Umbilical cord (tissue), 2 donors: ENCODE data around the gene GRAP. TPM values are rescaled to one million over a fixed set of nuclear protein-coding genes. Genes with fewer than 3 reads are reported as not detected.
A peak's percentile ranks its signal among the peaks of the same experiment; 100 is the strongest.
"Not testable (repeated sequence)": the region's sequence is repeated elsewhere in the genome, so short reads cannot be mapped to it uniquely, and the experiment has no call there.

Source experiments
- DNase-seq: peaks from one replicate; pipeline ENCODE4 v3.0.0-alpha.2; 2015; ENCODE audit warnings: low spot score
- total RNA-seq: library from RNA; depleted of rRNA; stranded (reverse); fragments of >200 nt; gene quantifications from one replicate; pipeline ENCODE4 v1.2.3, GENCODE V29; 2014; ENCODE audit warnings: low replicate concordance; ENCODE audit not compliant: insufficient read depth

The GRAP gene
- total RNA-seq, 1 donor from 2014 or later, result 5.1 TPM

DNA sequence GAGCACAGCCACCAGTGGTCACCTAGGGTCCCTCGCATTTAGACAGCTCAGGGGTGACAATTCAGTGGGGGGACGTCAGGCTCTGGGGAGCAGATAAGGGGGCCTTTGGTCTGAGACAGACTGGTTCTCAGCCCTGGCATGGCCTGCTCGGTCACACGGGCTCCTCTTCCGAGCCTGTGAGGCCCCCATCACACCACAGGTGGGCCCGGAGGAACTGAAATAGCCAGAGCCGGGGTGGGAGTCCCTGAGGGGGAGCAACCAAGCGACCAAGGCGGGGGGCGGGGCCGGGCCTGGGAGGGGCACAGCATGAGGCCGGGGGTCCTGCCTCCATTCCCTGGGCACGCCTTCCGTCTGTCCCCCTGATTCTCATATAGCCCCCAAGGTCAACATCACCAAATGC lies 4.4 kb downstream of the GRAP start:
- DNase-seq, result not testable (repeated sequence)

DNA sequence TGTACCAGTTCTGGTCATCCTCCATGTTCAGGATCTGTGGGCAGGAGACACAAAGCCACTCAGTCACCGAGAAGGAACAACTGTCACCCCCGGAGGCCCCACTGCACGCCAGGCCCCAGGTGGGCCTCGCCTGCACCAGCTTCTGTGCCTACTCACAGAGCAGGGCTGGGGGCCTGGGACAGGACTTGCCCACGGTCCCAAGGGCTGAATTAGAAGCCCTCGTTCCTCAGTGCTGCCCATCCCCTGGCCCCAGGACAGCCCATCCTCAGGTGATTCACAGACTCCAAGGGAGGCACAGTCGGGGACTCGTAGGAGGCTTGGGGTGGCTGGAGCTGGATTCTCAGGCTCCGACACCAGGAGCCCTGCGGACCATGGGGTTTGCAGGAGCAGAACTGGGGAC lies 4.9 kb downstream of the GRAP start:
- not testable (repeated sequence) for DNase-seq

DNA sequence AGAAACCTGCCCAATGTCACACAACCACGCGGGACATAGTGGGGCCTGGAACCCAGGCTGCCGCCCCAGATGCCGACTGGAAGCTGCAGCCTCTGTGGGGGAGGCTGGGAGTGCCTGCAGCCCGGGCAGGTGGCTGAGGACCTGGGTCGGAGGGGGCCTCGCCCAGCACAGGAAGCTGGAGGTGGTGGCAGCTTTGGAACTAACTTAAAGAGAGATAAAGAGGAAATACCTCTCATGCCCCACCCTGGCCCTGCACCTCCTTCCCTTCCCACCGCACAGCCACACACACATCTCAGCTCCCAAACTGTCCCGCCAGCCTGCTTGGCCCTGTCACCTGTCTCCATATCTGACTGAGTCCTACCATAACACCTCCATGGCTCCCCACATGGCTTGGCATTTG lies 6.4 kb downstream of the GRAP start:
- DNase-seq, result not testable (repeated sequence)

DNA sequence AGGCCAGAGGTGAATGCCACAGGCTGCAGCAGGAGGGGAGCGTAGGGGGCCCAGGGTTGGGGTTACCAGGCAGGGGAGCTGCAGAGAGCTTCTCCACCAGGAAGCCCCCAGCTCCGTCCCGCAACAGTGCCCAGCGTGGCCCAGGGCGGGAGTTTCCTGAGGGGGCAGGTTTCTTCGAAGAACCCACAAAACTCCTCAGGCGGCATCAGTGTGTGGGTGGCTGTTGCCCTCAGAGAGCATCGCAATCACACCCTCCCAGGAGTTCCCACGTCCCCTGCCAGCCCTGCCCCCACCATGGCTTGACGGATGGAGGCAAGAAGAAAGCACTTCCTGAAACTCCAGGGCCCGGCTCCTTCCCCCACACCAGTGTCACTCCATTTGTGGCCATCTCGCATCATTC lies 8.0 kb downstream of the GRAP start:
- DNase-seq, result not testable (repeated sequence)

DNA sequence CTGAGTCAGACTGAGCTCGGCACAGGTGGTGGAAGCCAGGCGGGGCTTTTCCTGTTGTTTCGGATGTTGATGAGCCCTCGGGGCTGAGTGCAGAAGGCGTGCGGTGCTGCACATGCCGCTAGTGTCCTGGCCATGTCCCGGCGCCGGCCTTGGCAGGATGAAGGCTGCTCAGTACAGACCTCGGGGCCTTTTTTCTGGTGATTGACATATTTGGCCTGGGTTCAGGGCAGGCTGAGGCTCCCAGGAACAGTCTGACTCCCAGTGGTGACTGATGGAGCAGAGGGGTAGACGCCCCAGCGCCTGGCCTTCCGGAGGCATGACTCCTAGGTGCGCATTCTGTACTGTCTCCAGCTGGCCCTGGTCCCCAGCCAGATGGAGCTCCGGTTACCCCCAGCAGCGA lies 8.8 kb downstream of the GRAP start:
- DNase-seq, result not testable (repeated sequence)

DNA sequence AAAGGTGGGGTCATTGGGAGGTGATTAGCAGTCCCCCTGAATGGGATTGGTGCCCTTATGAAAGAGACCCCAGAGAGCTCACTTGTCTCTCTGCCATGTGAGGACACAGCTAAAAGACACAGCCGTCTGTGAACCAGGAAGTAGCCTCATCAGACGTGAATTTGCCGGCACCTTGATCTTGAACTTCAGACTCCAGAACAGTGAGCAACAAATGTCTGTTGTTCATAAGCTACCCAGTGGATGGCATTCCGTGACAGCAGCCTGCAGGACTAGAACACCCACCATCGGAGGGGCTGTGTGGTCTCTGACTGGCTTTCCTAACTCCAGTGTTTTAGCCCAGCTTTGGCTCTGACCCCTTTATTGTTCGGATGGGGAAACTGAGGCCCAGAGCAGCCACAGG lies 9.2 kb downstream of the GRAP start:
- DNase-seq, result not testable (repeated sequence)

- not testable (repeated sequence) for DNase-seq
Measured at GRCh38 chr17:19036186-19036585, 10.6 kb downstream of the GRAP start.

DNA sequence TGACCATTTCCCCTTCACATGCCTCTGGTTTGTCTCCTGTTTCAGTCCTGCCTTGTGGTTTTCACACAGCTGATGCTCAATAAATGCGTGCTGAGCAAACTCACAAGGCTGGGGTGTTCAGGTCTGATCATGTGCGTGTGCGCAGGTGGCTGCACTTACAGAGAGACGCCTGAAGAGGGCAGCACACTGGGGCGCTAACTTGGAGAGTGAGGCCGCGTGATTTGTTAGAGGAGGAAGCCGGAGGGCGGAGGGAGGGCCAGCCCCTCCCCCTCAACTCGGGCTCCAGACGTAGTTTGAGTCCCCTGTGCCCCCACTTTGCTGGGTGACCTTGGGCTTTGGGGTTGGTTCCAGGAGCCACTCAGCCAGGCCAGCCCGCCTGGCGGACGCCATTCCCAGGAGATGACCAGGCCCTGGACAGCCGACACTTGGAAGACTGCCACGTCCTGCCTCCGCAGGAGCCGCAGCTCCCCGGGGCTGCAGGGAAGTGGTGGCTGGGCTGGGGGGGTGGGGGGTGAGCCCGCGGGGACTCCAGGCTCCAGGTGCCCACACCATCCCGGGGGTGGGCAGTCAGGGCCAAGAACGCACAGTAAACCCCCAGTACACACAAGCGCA lies 14.3 kb downstream of the GRAP start:
- DNase-seq, result not testable (repeated sequence)

- not testable (repeated sequence) for DNase-seq
Measured at GRCh38 chr17:19031729-19032128, 15.0 kb downstream of the GRAP start.

DNA sequence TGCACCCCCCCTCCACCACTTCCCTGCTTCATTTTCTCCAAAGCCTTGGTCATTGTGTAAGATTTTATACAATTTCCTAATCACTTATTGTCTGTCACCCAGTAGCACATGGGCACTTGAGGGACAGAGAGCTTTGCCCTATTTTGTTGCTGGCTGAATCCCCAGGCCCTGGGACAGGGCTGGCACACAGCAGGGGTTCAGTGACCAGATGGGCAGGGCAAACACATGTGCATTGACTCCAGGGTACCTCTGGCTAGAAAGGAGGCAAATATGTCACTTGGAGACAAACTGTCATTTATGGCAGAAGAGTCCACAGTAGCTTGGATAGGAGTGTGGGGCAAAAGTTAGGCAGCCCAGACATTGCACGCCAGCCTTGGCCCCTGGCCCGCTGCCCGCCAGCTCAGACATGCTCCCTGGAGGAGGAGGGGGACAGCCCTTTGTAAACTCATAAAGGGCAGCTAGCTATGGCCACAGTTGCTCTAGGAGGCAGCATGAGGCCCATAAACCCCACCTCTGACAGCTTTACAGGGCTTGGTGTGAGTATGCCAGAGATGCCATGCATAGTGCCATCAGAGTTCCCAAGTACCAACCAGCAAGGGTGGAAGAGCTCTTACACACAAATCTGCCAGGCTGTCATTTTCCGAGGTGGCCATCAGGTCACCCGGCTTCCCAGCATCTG lies 15.8 kb downstream of the GRAP start:
- DNase-seq, result not testable (repeated sequence)

GRCh38 chr17:19029740-19030139 lies 17.0 kb downstream of the GRAP start:
- not testable (repeated sequence) for DNase-seq

DNA sequence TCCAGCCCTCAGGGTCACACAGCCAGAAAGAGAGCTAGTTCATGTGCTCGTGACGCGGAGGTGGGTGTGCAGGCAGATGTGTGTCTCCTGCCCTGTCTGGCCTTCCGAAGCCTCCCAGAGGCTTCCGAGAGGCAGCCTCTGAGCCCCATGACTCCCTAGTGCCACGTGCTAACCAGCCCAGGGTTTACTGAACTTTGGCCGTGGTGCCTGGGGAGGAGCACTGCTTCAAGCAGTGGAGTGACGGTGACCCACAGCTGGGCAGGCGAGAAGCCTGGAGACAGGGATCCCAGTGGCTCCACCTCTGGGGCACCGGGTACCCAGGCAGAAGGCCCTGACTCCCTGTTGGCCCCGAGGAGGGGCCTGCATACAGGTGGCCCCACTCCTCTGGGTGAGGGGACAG lies 18.1 kb downstream of the GRAP start:
- DNase-seq, result not testable (repeated sequence)

DNA sequence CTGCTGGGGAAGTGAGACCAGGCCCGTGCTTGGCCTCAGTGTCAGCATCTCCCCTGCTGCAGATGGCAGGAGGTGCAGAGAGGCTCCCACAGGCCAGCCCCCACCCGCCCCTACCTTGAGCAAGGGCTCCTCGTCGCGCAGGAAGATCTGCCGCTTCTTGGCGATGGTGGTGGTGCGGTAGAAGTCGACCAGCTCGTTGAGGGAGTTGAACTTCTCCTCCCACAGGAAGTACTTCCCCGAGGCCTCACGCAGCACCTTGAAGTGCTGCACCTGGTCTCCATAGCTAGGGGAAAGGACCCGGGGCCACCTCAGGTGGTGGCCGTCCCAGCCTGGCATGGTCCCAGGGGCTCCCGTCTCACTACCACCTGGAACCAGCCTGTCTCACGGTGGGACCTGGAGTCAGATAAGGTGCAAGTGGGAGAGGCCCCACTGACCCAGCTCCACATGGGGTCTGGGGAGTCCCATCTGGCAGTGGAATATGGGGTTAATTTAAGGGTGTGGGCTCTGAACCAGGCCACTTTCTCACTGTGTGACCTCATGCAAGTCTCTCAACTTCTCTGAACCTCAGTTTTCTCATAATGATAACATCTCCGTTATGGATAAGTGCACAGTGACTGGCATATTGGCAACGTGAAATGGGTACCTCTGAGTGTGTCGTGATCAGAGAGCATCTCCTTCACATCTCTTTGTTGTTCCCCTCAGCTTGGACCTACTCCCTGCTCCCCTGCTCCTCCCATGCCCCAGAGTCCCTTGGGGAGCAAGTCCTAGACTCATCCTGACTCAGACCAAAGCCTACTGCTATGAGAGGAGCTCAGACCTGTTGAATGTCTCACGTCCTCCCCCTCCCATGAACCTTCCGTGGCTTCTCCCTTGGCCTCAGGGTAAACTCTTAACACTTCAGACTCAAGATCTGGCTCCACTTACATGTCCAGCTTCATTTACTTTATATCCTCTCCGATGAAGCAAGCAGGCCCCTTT lies 22.4 kb downstream of the GRAP start:
- peak; percentile 37 for DNase-seq

DNA sequence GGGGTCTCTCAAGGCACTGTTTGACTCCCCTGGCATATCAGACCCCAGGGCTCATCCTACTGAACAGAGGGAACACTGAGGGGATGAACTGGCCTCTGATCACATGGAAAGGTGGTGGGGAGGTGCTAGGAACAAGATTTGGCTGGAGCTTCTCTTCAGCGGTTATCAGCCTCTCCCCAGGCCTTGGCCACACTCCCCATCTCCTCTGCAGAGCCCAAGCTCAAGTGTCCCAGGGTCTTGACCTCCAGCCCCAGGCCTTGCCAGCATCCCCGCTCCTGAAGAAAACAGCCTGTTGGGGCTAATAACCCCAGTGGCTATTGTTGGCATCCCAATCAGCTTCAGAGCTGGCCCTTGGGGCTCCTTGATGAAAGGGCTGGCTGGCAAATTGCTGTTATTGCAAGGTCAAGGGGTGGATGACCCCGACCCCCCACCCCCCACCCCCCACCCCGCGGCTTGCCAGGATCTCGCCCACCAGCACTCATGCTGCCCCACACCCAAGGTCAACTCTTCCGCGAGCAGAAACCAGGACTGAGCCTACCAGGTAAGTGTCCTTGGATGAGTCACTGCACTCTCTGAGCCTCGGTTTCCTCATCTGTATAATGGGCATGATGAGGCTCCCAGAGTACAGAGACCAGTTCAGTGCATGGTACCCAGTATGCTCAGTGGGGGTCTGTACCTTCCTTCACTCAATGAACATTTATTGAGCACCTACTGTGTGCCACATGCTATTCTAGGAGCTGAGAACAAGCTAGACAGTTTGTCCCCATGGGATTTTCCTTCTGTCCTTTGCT lies 23.4 kb downstream of the GRAP start:
- no peak for DNase-seq

- DNase-seq, result no peak
Measured at GRCh38 chr17:19022747-19023146, 24.0 kb downstream of the GRAP start.

- no peak for DNase-seq
Measured at GRCh38 chr17:19022128-19022527, 24.6 kb downstream of the GRAP start.

- no peak for DNase-seq
Measured at GRCh38 chr17:19021622-19022083, 25.1 kb downstream of the GRAP start.

GRCh38 chr17:19021011-19021621 lies 25.6 kb downstream of the GRAP start:
- not testable (repeated sequence) for DNase-seq

DNA sequence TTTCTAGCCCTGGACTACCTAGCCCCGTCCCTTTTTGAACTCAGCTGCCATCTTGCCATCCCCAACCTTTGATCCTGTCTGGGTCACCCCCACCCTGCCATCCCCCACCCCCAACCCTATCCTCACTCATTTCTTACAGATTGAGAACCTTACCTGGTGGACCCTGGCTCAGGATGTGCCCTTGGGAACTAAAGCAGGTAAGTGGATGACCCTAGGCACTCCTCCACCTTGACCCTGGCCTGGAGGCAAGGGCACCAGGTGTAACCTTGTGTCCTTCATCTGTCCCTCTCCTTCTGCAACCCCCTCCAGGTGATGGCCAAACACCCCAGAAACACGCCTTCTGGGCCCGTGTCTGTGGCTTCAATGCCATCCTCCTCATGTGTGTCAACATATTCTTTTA lies 26.7 kb downstream of the GRAP start:
- no peak for DNase-seq

GRCh38 chr17:19019041-19019941 lies 27.5 kb downstream of the GRAP start:
- DNase-seq, result no peak
